Sigmoid colon (tissue), 7 donors: ENCODE data around the gene SOX2. TPM values are rescaled to one million over a fixed set of nuclear protein-coding genes. Genes with fewer than 3 reads are reported as not detected.

Experiments used
- DNase-seq: peaks from one replicate; pipeline ENCODE4 v3.0.0-alpha.2; 2019
- H3K27ac ChIP-seq, 4 donors: fragments of 200-600 bp; sonication (generic); one replicate each; pipeline ENCODE4 v1.5.1; 2016 to 2019; ENCODE audit warnings: mild to moderate bottlenecking in 1 of 4
- H3K27me3 ChIP-seq, 3 donors: fragments of 200-600 bp; sonication (generic); one replicate each; pipeline ENCODE4 v1.5.1; 2019; ENCODE audit warnings: mild to moderate bottlenecking in 1 of 3
- H3K36me3 ChIP-seq, 4 donors: fragments of 200-600 bp; sonication (generic); one replicate each; pipeline ENCODE4 v1.5.1; 2016 to 2019
- H3K4me1 ChIP-seq, 4 donors: fragments of 200-600 bp; sonication (generic); one replicate each; pipeline ENCODE4 v1.5.1; 2017 to 2019
- H3K4me3 ChIP-seq, 4 donors: fragments of 200-600 bp; sonication (generic); one replicate each; pipeline ENCODE4 v1.5.1; 2017 to 2019; ENCODE audit warnings: mild to moderate bottlenecking in 2 of 4, moderate library complexity in 1 of 4
- H3K9me3 ChIP-seq, 4 donors: fragments of 200-600 bp in 3 of 4; sonication (generic) in 3 of 4; one replicate each; pipeline versions ENCODE4 v1.5.1 to v1.6.1; 2013 to 2019
- CTCF ChIP-seq, 4 experiments: fragments of 450-650 bp in 3 of 4; fragments of 200-600 bp in 1 of 4; IDR thresholded peaks; one replicate each; pipeline ENCODE4 v1.5.1; 2016 to 2019; ENCODE audit warnings: antibody characterized with exemption in 4 of 4, mild to moderate bottlenecking in 3 of 4, moderate library complexity in 2 of 4
- EP300 ChIP-seq, 4 donors: sonication (generic); formaldehyde crosslinking; IDR thresholded peaks; one replicate each; pipeline ENCODE4 v1.6.1; 2017; ENCODE audit warnings: antibody characterized with exemption in 4 of 4
- POLR2A ChIP-seq, 2 donors: fragments of 450-650 bp; IDR thresholded peaks; one replicate each; pipeline ENCODE4 v1.6.1; 2016; ENCODE audit warnings: antibody characterized with exemption in 2 of 2, mild to moderate bottlenecking in 2 of 2, moderate library complexity in 2 of 2
- POLR2AphosphoS5 ChIP-seq, 4 donors: sonication (generic); formaldehyde crosslinking; IDR thresholded peaks; one replicate each; pipeline ENCODE4 v1.6.1; 2017; ENCODE audit warnings: antibody characterized with exemption in 4 of 4
- WGBS, 2 donors: extraction: QIAGEN DNeasy Blood & Tissue Kit; methylation state at CpG; one replicate each; pipeline ENCODE4 v1.1.7; 2013; 5-methylcytosine and 5-hydroxymethylcytosine counted together
- intact Hi-C: fragments of 100-400 bp; cut with DNase I; formaldehyde crosslinking; loops from one replicate; pipeline ENCODE4 v1.15.1; 2023
- polyA plus RNA-seq, 3 donors: library from polyadenylated mRNA; stranded (reverse); fragments of 200-250 nt; gene quantifications; one replicate each; pipeline ENCODE4 v1.2.3, GENCODE V29; 2013
- total RNA-seq, 4 donors: library from RNA; depleted of rRNA; stranded (reverse); fragments of >200 nt; gene quantifications; one replicate each; pipeline ENCODE4 v1.1.0, GENCODE V29; 2016
- donor health status: healthy with polysubstance abuse.
- donor health status: Bipolar disorder and iron deficiency.
- donor health status: healthy.

Gene SOX2
- total and polyA plus RNA-seq, 7 donors, result 1.9 to 7.7 (median 6.9) TPM; not detected in 2

DNA sequence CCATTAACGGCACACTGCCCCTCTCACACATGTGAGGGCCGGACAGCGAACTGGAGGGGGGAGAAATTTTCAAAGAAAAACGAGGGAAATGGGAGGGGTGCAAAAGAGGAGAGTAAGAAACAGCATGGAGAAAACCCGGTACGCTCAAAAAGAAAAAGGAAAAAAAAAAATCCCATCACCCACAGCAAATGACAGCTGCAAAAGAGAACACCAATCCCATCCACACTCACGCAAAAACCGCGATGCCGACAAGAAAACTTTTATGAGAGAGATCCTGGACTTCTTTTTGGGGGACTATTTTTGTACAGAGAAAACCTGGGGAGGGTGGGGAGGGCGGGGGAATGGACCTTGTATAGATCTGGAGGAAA, 1.5 kb downstream of the SOX2 start:
- H3K36me3 ChIP-seq, result no peaks in the 10 kb centered on the region
- peaks cover 55 to 100% (median 97%) of the 10 kb centered on the region in 3 donors for H3K27me3 ChIP-seq
- no peak for TF ChIP-seq CTCF (IDR thresholded peaks at IDR 0.05)
- TF ChIP-seq POLR2AphosphoS5 (IDR thresholded peaks at IDR 0.05), result no peak
- TF ChIP-seq EP300 (IDR thresholded peaks at IDR 0.05), result no peak
- TF ChIP-seq POLR2A (IDR thresholded peaks at IDR 0.05), result no peak
- H3K9me3 ChIP-seq, result no peaks in the 10 kb centered on the region
- H3K4me1 ChIP-seq, result peaks cover 0 to 35% (median 26%) of the 10 kb centered on the region in 4 donors
- no peak overlapping the region for H3K27ac ChIP-seq
- intact Hi-C loops, result loop anchor here (5.0 kb wide), 2 partner anchors 529 to 544 kb away; no protein-coding TSS in a partner anchor
- H3K4me3 ChIP-seq, result peak overlapping the region; percentile 3 to 38 (median 35)
- 6 to 8% methylated on average over 11 of the region's 11 CpGs for WGBS, 2 donors
- no peak for DNase-seq

DNA sequence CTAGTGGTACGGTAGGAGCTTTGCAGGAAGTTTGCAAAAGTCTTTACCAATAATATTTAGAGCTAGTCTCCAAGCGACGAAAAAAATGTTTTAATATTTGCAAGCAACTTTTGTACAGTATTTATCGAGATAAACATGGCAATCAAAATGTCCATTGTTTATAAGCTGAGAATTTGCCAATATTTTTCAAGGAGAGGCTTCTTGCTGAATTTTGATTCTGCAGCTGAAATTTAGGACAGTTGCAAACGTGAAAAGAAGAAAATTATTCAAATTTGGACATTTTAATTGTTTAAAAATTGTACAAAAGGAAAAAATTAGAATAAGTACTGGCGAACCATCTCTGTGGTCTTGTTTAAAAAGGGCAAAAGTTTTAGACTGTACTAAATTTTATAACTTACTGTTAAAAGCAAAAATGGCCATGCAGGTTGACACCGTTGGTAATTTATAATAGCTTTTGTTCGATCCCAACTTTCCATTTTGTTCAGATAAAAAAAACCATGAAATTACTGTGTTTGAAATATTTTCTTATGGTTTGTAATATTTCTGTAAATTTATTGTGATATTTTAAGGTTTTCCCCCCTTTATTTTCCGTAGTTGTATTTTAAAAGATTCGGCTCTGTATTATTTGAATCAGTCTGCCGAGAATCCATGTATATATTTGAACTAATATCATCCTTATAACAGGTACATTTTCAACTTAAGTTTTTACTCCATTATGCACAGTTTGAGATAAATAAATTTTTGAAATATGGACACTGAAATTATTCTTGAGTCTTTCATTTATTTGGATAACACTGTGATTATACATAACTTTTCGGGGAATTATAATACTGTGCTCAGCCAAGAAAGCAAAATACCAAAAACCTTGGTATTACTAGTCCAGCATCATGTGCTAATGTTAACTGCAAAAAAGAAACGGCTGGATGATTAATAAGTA, 2.2 kb downstream of the SOX2 start:
- Histone ChIP-seq H3K4me3 (peak overlapping the region in 3 of 4 donors; percentile 3 to 38 (median 36)), H3K27ac (no peak overlapping the region), H3K27me3 (peaks cover 62 to 100% (median 97%) of the 10 kb centered on the region in 3 donors), H3K9me3 (no peaks in the 10 kb centered on the region), H3K36me3 (no peaks in the 10 kb centered on the region), H3K4me1 (peaks cover 0 to 35% (median 26%) of the 10 kb centered on the region in 4 donors)
- DNase-seq, result no peak
- TF ChIP-seq POLR2A (IDR thresholded peaks at IDR 0.05) (no peak), CTCF (IDR thresholded peaks at IDR 0.05) (no peak), EP300 (IDR thresholded peaks at IDR 0.05) (no peak), POLR2AphosphoS5 (IDR thresholded peaks at IDR 0.05) (no peak)
- intact Hi-C loops, result loop anchor here (5.0 kb wide), 2 partner anchors 528 to 543 kb away; no protein-coding TSS in a partner anchor
- 13 to 18% methylated on average over 13 of the region's 13 CpGs for WGBS, 2 donors

GRCh38 chr3:181715571-181716340, 4.0 kb downstream of the SOX2 start:
- 11 to 19% methylated on average over 15 of the region's 15 CpGs for WGBS, 2 donors
- H3K27ac ChIP-seq, result no peak overlapping the region
- DNase-seq, result no peak
- peaks cover 0 to 29% (median 24%) of the 10 kb centered on the region in 4 donors for H3K4me1 ChIP-seq
- TF ChIP-seq CTCF (IDR thresholded peaks at IDR 0.05) (no peak), POLR2AphosphoS5 (IDR thresholded peaks at IDR 0.05) (no peak), POLR2A (IDR thresholded peaks at IDR 0.05) (no peak), EP300 (IDR thresholded peaks at IDR 0.05) (no peak)
- intact Hi-C loops, result no loop called here
- H3K27me3 ChIP-seq, result peaks cover 66 to 100% (median 99%) of the 10 kb centered on the region in 3 donors
- no peaks in the 10 kb centered on the region for H3K36me3 ChIP-seq
- peak overlapping the region in 3 of 4 donors; percentile 4 to 20 (median 11) for H3K4me3 ChIP-seq
- H3K9me3 ChIP-seq, result no peaks in the 10 kb centered on the region

- no peak for DNase-seq
- Histone ChIP-seq H3K4me1 (peaks cover 0 to 17% (median 12%) of the 10 kb centered on the region in 4 donors), H3K36me3 (no peaks in the 10 kb centered on the region), H3K4me3 (no peak overlapping the region), H3K9me3 (no peaks in the 10 kb centered on the region), H3K27me3 (peaks cover 62 to 100% (median 99%) of the 10 kb centered on the region in 3 donors), H3K27ac (no peak overlapping the region)
- TF ChIP-seq POLR2A (IDR thresholded peaks at IDR 0.05), result no peak
- no peak for TF ChIP-seq CTCF (IDR thresholded peaks at IDR 0.05)
- no peak for TF ChIP-seq EP300 (IDR thresholded peaks at IDR 0.05)
- TF ChIP-seq POLR2AphosphoS5 (IDR thresholded peaks at IDR 0.05), result no peak
- intact Hi-C loops, result no loop called here
- WGBS, 2 donors, result 19 to 20% methylated on average over 5 of the region's 5 CpGs
Measured at GRCh38 chr3:181716966-181717365, 5.2 kb downstream of the SOX2 start.
